ENCODE data around the gene FXN.

The FXN gene

DNA sequence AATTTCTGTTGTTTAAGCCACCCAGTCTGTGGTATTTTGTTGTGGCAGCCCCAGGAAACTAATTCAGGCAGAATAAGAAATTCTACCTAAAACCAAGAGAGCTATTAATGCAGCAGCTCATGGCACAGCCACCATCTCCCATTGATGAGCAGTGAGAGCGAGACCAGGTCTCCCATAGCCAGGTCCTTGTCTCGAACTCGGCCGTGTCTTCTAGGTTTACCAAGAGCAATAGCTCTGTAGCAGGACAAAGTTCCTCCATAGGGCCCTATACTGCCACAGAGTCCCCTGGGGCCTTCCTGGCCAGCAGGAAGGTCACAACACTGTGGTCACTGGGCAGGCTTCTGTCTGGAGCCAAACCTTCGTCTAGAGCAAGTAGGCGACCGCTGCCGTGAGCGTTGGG, 104.0 kb downstream of the FXN start:
- POLR2A ChIA-PET = no interaction called here

GRCh38 chr9:69140123-69140735, 104.7 kb downstream of the FXN start:
- DNase-seq (ENCODE audit: low read depth, low spot score) = no peak
- H3K4me3 ChIP-seq (ENCODE audit: low read depth, low read length) = no peak overlapping the region
- CTCF ChIA-PET = interaction anchor here (0.8 to 2.0 kb wide), 3 partner anchors 9 to 20 kb away, joined by 3 to 8 read pairs (median 6); no protein-coding TSS in a partner anchor
- no peak for TF ChIP-seq CTCF (IDR thresholded peaks at IDR 0.05; ENCODE audit: insufficient read depth, low read length, missing control alignments)
- POLR2A ChIA-PET = no interaction called here

More for the DNA sequence above, 104.0 kb downstream of the FXN start:
- CTCF ChIA-PET = interaction anchor here (0.6 to 2.0 kb wide), 5 partner anchors 8 to 53 kb away, joined by 3 to 8 read pairs (median 3); no protein-coding TSS in a partner anchor
- TF ChIP-seq CTCF (IDR thresholded peaks at IDR 0.05; ENCODE audit: insufficient read depth, low read length, missing control alignments) = no peak
- H3K4me3 ChIP-seq (ENCODE audit: low read depth, low read length) = no peak overlapping the region
- no peak for DNase-seq (ENCODE audit: low read depth, low spot score)

- no peak for TF ChIP-seq CTCF (IDR thresholded peaks at IDR 0.05; ENCODE audit: insufficient read depth, low read length, missing control alignments)
- no peak overlapping the region for H3K4me3 ChIP-seq (ENCODE audit: low read depth, low read length)
- ChIA-PET POLR2A (no interaction called here), CTCF (no interaction called here)
- no peak for DNase-seq (ENCODE audit: low read depth, low spot score)
Measured at GRCh38 chr9:69141851-69142250, 106.3 kb downstream of the FXN start.

GRCh38 chr9:69143291-69143690, 107.7 kb downstream of the FXN start:
- ChIA-PET POLR2A (no interaction called here), CTCF (interaction anchor here (0.5 to 1.9 kb wide), 6 partner anchors 10 to 108 kb away, joined by 3 to 4 read pairs (median 4); partner anchors contain the start of gene FXN)
- no peak for DNase-seq (ENCODE audit: low read depth, low spot score)
- no peak for TF ChIP-seq CTCF (IDR thresholded peaks at IDR 0.05; ENCODE audit: insufficient read depth, low read length, missing control alignments)
- H3K4me3 ChIP-seq (ENCODE audit: low read depth, low read length) = no peak overlapping the region

DNA sequence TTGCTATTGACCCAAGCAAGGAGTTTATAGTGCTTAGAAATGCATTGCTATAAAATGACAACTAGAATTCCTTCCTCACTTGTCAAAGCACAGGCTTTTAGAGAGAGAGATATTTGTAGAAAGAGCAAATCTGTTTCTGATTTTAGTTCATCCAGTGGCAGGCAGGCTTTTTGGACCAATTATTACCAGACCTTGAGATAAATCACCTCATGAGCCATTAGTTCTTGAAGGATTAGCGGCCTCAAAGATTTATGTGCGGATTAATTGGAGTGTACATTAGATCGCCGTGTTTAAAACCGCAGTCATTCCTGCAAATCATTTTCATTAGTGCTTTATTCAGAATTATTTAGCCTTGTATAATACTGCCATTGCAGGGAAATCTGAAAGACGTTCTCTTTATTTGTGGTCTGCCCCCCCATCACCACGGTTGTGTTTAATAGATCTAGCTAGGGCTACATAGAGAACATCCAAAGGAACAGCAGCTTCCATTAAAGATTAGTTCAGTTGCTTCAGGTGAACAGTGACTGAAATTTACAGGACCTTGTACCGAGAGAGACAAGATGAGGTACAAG, 109.7 kb downstream of the FXN start:
- H3K4me3 ChIP-seq (ENCODE audit: low read depth, low read length) = no peak overlapping the region
- POLR2A ChIA-PET = no interaction called here
- CTCF ChIA-PET = interaction anchor here (1.1 to 1.9 kb wide), 5 partner anchors 8 to 48 kb away, joined by 3 to 5 read pairs (median 4); no protein-coding TSS in a partner anchor
- no peak for DNase-seq (ENCODE audit: low read depth, low spot score)
- TF ChIP-seq CTCF (IDR thresholded peaks at IDR 0.05; ENCODE audit: insufficient read depth, low read length, missing control alignments) = no peak

DNA sequence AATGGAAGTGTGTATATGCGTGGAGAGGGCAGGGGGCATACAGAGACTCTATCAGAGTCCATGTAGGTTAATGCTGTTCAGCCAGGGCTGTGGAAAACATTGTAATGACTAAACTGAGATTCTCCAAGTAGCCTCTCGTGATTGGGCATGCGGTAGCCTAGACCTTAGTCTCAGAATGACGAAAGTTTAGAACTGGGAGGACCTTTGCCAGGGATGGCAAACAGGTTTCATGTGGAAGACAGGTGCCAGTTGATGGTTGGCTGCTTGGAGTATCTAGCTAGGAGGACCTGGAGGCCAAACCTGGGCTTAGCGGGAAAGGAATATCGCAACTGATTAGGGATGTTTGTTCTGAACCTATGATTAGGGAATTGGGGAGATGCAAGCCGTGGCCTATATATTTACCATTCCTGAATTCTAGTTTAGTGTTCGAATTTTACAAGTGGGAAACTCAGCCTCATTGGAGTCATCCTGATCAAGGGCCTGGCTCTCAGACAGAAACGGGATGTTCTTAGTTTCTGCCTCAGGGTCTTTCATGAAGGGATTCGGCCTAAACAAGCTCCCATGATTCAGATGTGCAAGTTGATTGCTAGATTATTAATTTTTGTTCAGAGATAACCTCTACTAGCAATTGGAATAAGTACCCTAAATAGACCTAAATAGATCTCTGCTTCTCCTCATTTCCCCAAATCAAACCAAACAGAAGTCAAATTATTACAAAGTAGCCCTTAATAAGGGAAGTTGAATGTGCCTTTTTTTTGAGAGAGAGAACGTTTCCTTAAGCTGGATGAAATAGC, 111.7 kb downstream of the FXN start:
- no peak for DNase-seq (ENCODE audit: low read depth, low spot score)
- ChIA-PET CTCF (interaction anchor here (0.6 to 3.7 kb wide), 5 partner anchors 8 to 94 kb away, joined by 3 to 16 read pairs (median 3); no protein-coding TSS in a partner anchor), POLR2A (no interaction called here)
- no peak overlapping the region for H3K4me3 ChIP-seq (ENCODE audit: low read depth, low read length)
- TF ChIP-seq CTCF (IDR thresholded peaks at IDR 0.05; ENCODE audit: insufficient read depth, low read length, missing control alignments) = no peak
